ENCODE results near the gene CNOT3. TPM values are rescaled to one million over a fixed set of nuclear protein-coding genes. Genes with fewer than 3 reads are reported as not detected.

Gene CNOT3
- total RNA-seq, 1 experiment from 2014 or later, result 87.4 TPM

- Mint-ChIP-seq H3K27ac (ENCODE audit: unreplicated experiment) (no peak overlapping the region), H3K36me3 (ENCODE audit: insufficient read depth, unreplicated experiment) (peaks cover 52% of the 10 kb centered on the region), H3K9me3 (ENCODE audit: low read depth, unreplicated experiment) (peaks cover 3% of the 10 kb centered on the region), H3K4me1 (ENCODE audit: low read depth, unreplicated experiment) (no peaks in the 10 kb centered on the region), H3K4me3 (ENCODE audit: low read depth, unreplicated experiment) (no peak overlapping the region), H3K27me3 (ENCODE audit: unreplicated experiment) (peaks cover 10% of the 10 kb centered on the region)
- CTCF ChIA-PET, result no interaction called here
- BruUV-seq (replicated peaks), result no TSS peak
- no peak for DNase-seq
- TF ChIP-seq CTCF (IDR thresholded peaks at IDR 0.05; ENCODE audit: unreplicated experiment), result no peak
- intact Hi-C loops (cut with micrococcal nuclease; ENCODE audit: unreplicated experiment), result no loop called here
Measured at GRCh38 chr19:54129617-54129996, 8.0 kb upstream of the CNOT3 start.

- Mint-ChIP-seq H3K4me1 (ENCODE audit: low read depth, unreplicated experiment) (peaks cover under 1% of the 10 kb centered on the region), H3K27me3 (ENCODE audit: unreplicated experiment) (peaks cover 13% of the 10 kb centered on the region), H3K36me3 (ENCODE audit: insufficient read depth, unreplicated experiment) (peaks cover 52% of the 10 kb centered on the region), H3K4me3 (ENCODE audit: low read depth, unreplicated experiment) (no peak overlapping the region), H3K9me3 (ENCODE audit: low read depth, unreplicated experiment) (peaks cover 3% of the 10 kb centered on the region), H3K27ac (ENCODE audit: unreplicated experiment) (no peak overlapping the region)
- intact Hi-C loops (cut with micrococcal nuclease; ENCODE audit: unreplicated experiment), result no loop called here
- TF ChIP-seq CTCF (IDR thresholded peaks at IDR 0.05; ENCODE audit: unreplicated experiment), result no peak
- BruUV-seq (replicated peaks), result no TSS peak
- CTCF ChIA-PET, result no interaction called here
- DNase-seq, result no peak
Measured at GRCh38 chr19:54133312-54133956, 4.1 kb upstream of the CNOT3 start.

GRCh38 chr19:54133957-54134590 is 3.5 kb upstream of the CNOT3 start:
- Mint-ChIP-seq H3K36me3 (ENCODE audit: insufficient read depth, unreplicated experiment) (peaks cover 52% of the 10 kb centered on the region), H3K9me3 (ENCODE audit: low read depth, unreplicated experiment) (peaks cover 3% of the 10 kb centered on the region), H3K4me3 (ENCODE audit: low read depth, unreplicated experiment) (no peak overlapping the region), H3K27ac (ENCODE audit: unreplicated experiment) (no peak overlapping the region), H3K27me3 (ENCODE audit: unreplicated experiment) (peaks cover 13% of the 10 kb centered on the region), H3K4me1 (ENCODE audit: low read depth, unreplicated experiment) (peaks cover 7% of the 10 kb centered on the region)
- no TSS peak for BruUV-seq (replicated peaks)
- DNase-seq, result no peak
- no peak for TF ChIP-seq CTCF (IDR thresholded peaks at IDR 0.05; ENCODE audit: unreplicated experiment)
- intact Hi-C loops (cut with micrococcal nuclease; ENCODE audit: unreplicated experiment), result no loop called here
- CTCF ChIA-PET, result no interaction called here

- no peak for DNase-seq
- Mint-ChIP-seq H3K4me1 (ENCODE audit: low read depth, unreplicated experiment) (peaks cover 26% of the 10 kb centered on the region), H3K36me3 (ENCODE audit: insufficient read depth, unreplicated experiment) (peaks cover 59% of the 10 kb centered on the region), H3K4me3 (ENCODE audit: low read depth, unreplicated experiment) (peak overlapping the region; percentile 84), H3K27ac (ENCODE audit: unreplicated experiment) (peak overlapping the region; percentile 96), H3K27me3 (ENCODE audit: unreplicated experiment) (peaks cover 13% of the 10 kb centered on the region), H3K9me3 (ENCODE audit: low read depth, unreplicated experiment) (peaks cover 3% of the 10 kb centered on the region)
- intact Hi-C loops (cut with micrococcal nuclease; ENCODE audit: unreplicated experiment), result no loop called here
- no peak for TF ChIP-seq CTCF (IDR thresholded peaks at IDR 0.05; ENCODE audit: unreplicated experiment)
- TSS peak; percentile 95 for BruUV-seq (replicated peaks)
- CTCF ChIA-PET, result interaction anchor here (0.5 to 1.7 kb wide), 8 partner anchors 10 to 343 kb away, joined by 3 to 12 read pairs (median 6); partner anchors contain the start of genes LENG1, MBOAT7, PRPF31 and TFPT
Measured at GRCh38 chr19:54136086-54136863, 1.3 kb upstream of the CNOT3 start.

All from Calu3 (cell line).